ENCODE results near the gene ETV4. TPM values are rescaled to one million over a fixed set of nuclear protein-coding genes. Genes with fewer than 3 reads are reported as not detected.
A peak's percentile ranks its signal among the peaks of the same experiment; 100 is the strongest.

ETV4 gene
- total RNA-seq, 1 donor from 2014 or later, result 5.6 TPM

- peak overlapping the region; percentile 3 for H3K27ac Mint-ChIP-seq
- TF ChIP-seq CTCF (IDR thresholded peaks at IDR 0.05; ENCODE audit: unreplicated experiment), result no peak
- DNase-seq (ENCODE audit: low spot score in 2 of 2, unreplicated experiment in 2 of 2), result no peak
- H3K36me3 Mint-ChIP-seq, result peaks cover 11% of the 10 kb centered on the region
- H3K4me3 Mint-ChIP-seq, result no peak overlapping the region
- H3K4me1 Mint-ChIP-seq, result peaks cover 19% of the 10 kb centered on the region
- H3K27me3 Mint-ChIP-seq (ENCODE audit: low read depth), result peaks cover 15% of the 10 kb centered on the region
- no peaks in the 10 kb centered on the region for H3K9me3 Mint-ChIP-seq
Measured at GRCh38 chr17:43528988-43529814, 16.9 kb downstream of the ETV4 start.

- Mint-ChIP-seq H3K9me3 (no peaks in the 10 kb centered on the region), H3K36me3 (peaks cover 16% of the 10 kb centered on the region), H3K4me1 (peaks cover 19% of the 10 kb centered on the region), H3K4me3 (no peak overlapping the region), H3K27me3 (ENCODE audit: low read depth) (peaks cover 12% of the 10 kb centered on the region), H3K27ac (peak overlapping the region; percentile 3)
- no peak for DNase-seq (ENCODE audit: low spot score in 2 of 2, unreplicated experiment in 2 of 2)
- TF ChIP-seq CTCF (IDR thresholded peaks at IDR 0.05; ENCODE audit: unreplicated experiment), result no peak
Measured at GRCh38 chr17:43528319-43528987, 17.7 kb downstream of the ETV4 start.

GRCh38 chr17:43526886-43527648 is 19.1 kb downstream of the ETV4 start:
- Mint-ChIP-seq H3K27me3 (ENCODE audit: low read depth) (peaks cover 4% of the 10 kb centered on the region), H3K27ac (no peak overlapping the region), H3K36me3 (peaks cover 16% of the 10 kb centered on the region), H3K4me1 (peaks cover 19% of the 10 kb centered on the region), H3K9me3 (no peaks in the 10 kb centered on the region), H3K4me3 (no peak overlapping the region)
- no peak for TF ChIP-seq CTCF (IDR thresholded peaks at IDR 0.05; ENCODE audit: unreplicated experiment)
- DNase-seq (ENCODE audit: low spot score in 2 of 2, unreplicated experiment in 2 of 2), result no peak

GRCh38 chr17:43524945-43525575 is 21.1 kb downstream of the ETV4 start:
- no peaks in the 10 kb centered on the region for H3K27me3 Mint-ChIP-seq (ENCODE audit: low read depth)
- no peak for DNase-seq (ENCODE audit: low spot score in 2 of 2, unreplicated experiment in 2 of 2)
- no peak overlapping the region for H3K4me3 Mint-ChIP-seq
- peaks cover 2% of the 10 kb centered on the region for H3K4me1 Mint-ChIP-seq
- TF ChIP-seq CTCF (IDR thresholded peaks at IDR 0.05; ENCODE audit: unreplicated experiment), result no peak
- no peaks in the 10 kb centered on the region for H3K9me3 Mint-ChIP-seq
- H3K36me3 Mint-ChIP-seq, result peaks cover 28% of the 10 kb centered on the region
- no peak overlapping the region for H3K27ac Mint-ChIP-seq

- Mint-ChIP-seq H3K36me3 (peaks cover 34% of the 10 kb centered on the region), H3K4me1 (no peaks in the 10 kb centered on the region), H3K9me3 (no peaks in the 10 kb centered on the region), H3K27me3 (ENCODE audit: low read depth) (no peaks in the 10 kb centered on the region), H3K4me3 (no peak overlapping the region), H3K27ac (no peak overlapping the region)
- TF ChIP-seq CTCF (IDR thresholded peaks at IDR 0.05; ENCODE audit: unreplicated experiment), result no peak
- DNase-seq (ENCODE audit: low spot score in 2 of 2, unreplicated experiment in 2 of 2), result no peak
Measured at GRCh38 chr17:43521389-43521788, 24.8 kb downstream of the ETV4 start.
